GM12878 (cell line): Measurements from ENCODE around the gene GPC6.

Experiments
- GABPA ChIP-seq: IDR thresholded peaks from 2 replicates; pipeline ENCODE4 v1.6.1; 2014; ENCODE audit warnings: antibody characterized with exemption, low read depth, mild to moderate bottlenecking, inconsistent platforms
- NFYB ChIP-seq: IDR thresholded peaks from 2 replicates; pipeline ENCODE4 v1.6.1; 2011; ENCODE audit warnings: low read depth, mild to moderate bottlenecking, low read length, improper control_type of control experiment, moderate library complexity; ENCODE audit not compliant: insufficient read depth
- NR2C1 ChIP-seq: fragments of 450-650 bp; IDR thresholded peaks from 2 replicates; pipeline ENCODE4 v1.6.1; 2017; ENCODE audit warnings: antibody characterized with exemption, mild to moderate bottlenecking, moderate library complexity
- POLR2AphosphoS5 ChIP-seq: IDR thresholded peaks from 2 replicates; pipeline ENCODE4 v1.6.1; 2011; ENCODE audit warnings: mild to moderate bottlenecking, low read length, inconsistent platforms
- ZNF274 ChIP-seq: IDR thresholded peaks from one replicate; pipeline ENCODE4 v1.8.0; 2011; ENCODE audit not compliant: insufficient read length, insufficient read depth
- TF ChIP-seq, protein P1 (sequence below): IDR thresholded peaks from 2 replicates; pipeline ENCODE4 v1.6.1; 2012; ENCODE audit warnings: mild to moderate bottlenecking, low read depth, low read length

DNA sequence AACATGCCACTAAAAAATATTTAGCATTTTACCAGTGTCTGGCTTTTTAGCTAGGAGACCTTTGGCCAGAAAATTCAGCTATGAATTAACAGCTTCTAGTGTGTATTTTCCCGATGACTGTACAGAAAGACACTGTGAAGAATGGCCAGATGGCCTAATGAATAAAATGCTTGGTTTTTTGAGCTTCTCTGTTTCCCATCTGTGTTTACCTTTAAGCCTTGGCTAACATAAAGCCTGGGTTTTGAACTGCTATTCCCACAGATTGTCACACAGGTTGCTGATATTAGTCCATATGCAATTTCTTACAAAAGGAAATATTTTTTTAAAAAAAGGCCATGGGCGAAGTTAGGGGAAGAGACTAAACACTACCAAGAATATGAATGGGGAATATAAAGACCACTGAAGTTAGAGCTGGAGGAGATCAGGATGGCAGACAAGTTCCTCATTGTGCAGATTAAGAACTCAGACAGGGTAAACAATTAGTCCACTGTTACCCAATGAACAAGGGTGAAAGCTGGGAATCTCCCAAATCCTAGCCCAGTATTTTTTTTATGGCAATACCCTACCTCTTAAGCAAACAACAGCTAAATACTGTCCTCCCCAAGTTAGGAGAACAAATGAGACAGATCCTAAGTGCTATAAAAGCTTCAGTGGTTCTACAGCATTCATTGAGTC is 1157.8 kb downstream of the GPC6 start:
- no peak for TF ChIP-seq ZNF274
- TF ChIP-seq, protein P1, sequence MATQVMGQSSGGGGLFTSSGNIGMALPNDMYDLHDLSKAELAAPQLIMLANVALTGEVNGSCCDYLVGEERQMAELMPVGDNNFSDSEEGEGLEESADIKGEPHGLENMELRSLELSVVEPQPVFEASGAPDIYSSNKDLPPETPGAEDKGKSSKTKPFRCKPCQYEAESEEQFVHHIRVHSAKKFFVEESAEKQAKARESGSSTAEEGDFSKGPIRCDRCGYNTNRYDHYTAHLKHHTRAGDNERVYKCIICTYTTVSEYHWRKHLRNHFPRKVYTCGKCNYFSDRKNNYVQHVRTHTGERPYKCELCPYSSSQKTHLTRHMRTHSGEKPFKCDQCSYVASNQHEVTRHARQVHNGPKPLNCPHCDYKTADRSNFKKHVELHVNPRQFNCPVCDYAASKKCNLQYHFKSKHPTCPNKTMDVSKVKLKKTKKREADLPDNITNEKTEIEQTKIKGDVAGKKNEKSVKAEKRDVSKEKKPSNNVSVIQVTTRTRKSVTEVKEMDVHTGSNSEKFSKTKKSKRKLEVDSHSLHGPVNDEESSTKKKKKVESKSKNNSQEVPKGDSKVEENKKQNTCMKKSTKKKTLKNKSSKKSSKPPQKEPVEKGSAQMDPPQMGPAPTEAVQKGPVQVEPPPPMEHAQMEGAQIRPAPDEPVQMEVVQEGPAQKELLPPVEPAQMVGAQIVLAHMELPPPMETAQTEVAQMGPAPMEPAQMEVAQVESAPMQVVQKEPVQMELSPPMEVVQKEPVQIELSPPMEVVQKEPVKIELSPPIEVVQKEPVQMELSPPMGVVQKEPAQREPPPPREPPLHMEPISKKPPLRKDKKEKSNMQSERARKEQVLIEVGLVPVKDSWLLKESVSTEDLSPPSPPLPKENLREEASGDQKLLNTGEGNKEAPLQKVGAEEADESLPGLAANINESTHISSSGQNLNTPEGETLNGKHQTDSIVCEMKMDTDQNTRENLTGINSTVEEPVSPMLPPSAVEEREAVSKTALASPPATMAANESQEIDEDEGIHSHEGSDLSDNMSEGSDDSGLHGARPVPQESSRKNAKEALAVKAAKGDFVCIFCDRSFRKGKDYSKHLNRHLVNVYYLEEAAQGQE, result no peak
- no peak for TF ChIP-seq GABPA
- no peak for TF ChIP-seq NR2C1
- TF ChIP-seq POLR2AphosphoS5, result no peak
- no peak for TF ChIP-seq NFYB
